Measurements from ENCODE around the gene RALGAPB. TPM values are rescaled to one million over a fixed set of nuclear protein-coding genes. Genes with fewer than 3 reads are reported as not detected.

The RALGAPB gene
- total and polyA plus RNA-seq, 2 of the 13 experiments (the other 11 are each of a cell fraction or from before 2014, with no cell fraction given): 17.6 to 30.6 TPM

GRCh38 chr20:38471987-38472512 is 593 bp upstream of the RALGAPB start (continued):
- TF ChIP-seq, protein P1, sequence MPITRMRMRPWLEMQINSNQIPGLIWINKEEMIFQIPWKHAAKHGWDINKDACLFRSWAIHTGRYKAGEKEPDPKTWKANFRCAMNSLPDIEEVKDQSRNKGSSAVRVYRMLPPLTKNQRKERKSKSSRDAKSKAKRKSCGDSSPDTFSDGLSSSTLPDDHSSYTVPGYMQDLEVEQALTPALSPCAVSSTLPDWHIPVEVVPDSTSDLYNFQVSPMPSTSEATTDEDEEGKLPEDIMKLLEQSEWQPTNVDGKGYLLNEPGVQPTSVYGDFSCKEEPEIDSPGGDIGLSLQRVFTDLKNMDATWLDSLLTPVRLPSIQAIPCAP (CRISPR knock-in tag; IDR thresholded peaks at IDR 0.05; ENCODE audit: low read depth): 0 out of 2 replicates have a peak, but pooled peaks have one; percentile 27

- WGBS (ENCODE audit: low lambda C conversion rate): 7% methylated on average over 10 of the region's 10 CpGs
- peak; percentile 67 for DNase-seq (ENCODE audit: low spot score)
- no TSS peak for BruUV-seq (replicated peaks)
- intact Hi-C loops (cut with micrococcal nuclease; ENCODE audit: unreplicated experiment): no loop called here
- in situ Hi-C loops (cut with HindIII; ENCODE audit: extremely low pct_ligation_motif_present, low pct_unique_long_range_greater_than_20kb): loop anchor here (5.0 kb wide), 1 partner anchor 36 kb away; the partner anchor contains the start of gene SNHG17
- H3K9me3 ChIP-seq (ENCODE audit: low read length): no peaks in the 10 kb centered on the region
- ChIA-PET CTCF (ENCODE audit: low intra/inter-chr PET ratio, low total read pairs) (interaction anchor here (0.6 to 1.9 kb wide), 3 partner anchors 27 to 38 kb away, joined by 3 to 20 read pairs (median 18); partner anchors contain the start of gene SNHG17), POLR2A (interaction anchor here (0.7 to 4.7 kb wide), 8 partner anchors 8 to 55 kb away, joined by 3 to 92 read pairs (median 4); partner anchors contain the start of gene SNHG17)
- H2AFZ ChIP-seq (ENCODE audit: low read length): no peak overlapping the region
- peak overlapping the region; percentile 82 for H3K4me2 ChIP-seq (ENCODE audit: low read depth, low read length)
- FAIRE-seq: no peak
- no peaks in the 10 kb centered on the region; a peak in 1 of 5 replicates for H3K27me3 ChIP-seq (ENCODE audit: control insufficient read depth in 1 of 2, insufficient read depth in 2 of 2, low read length in 2 of 2)
- H4K20me1 ChIP-seq (ENCODE audit: insufficient read depth, low read length): peaks cover 15% of the 10 kb centered on the region
- no peak for ATAC-seq
- H3K79me2 ChIP-seq (ENCODE audit: insufficient read depth, low read length): peaks cover 51% of the 10 kb centered on the region
- H3K4me1 ChIP-seq (ENCODE audit: insufficient read depth, low read length): peaks cover 43% of the 10 kb centered on the region
- peak overlapping the region; percentile 81 for H3K9ac ChIP-seq (ENCODE audit: insufficient read depth, low read depth, low read length)
- H3K27ac ChIP-seq (ENCODE audit: extremely low read length, insufficient read depth, low read length): peak overlapping the region; percentile 67
- H3K36me3 ChIP-seq (replicated peaks in 1 of 2; ENCODE audit: control insufficient read depth in 1 of 2, insufficient read depth in 2 of 2, low read length in 2 of 2): no peaks in the 10 kb centered on the region; a peak in 1 of 5 replicates
- peak overlapping the region; percentile 76 to 96 (median 90) for H3K4me3 ChIP-seq (replicated peaks in 1 of 3; ENCODE audit: insufficient read depth in 1 of 3, low read depth in 2 of 3, low read length in 3 of 3)
- TF ChIP-seq ZFP36L1 (CRISPR knock-in tag; IDR thresholded peaks at IDR 0.05) (0 out of 2 replicates have a peak, but pooled peaks have one; percentile 8), SIN3B (IDR thresholded peaks at IDR 0.05; ENCODE audit: low read length) (0 out of 2 replicates have a peak, but pooled peaks have one; percentile 3), KDM5A (IDR thresholded peaks at IDR 0.05; ENCODE audit: borderline replicate concordance, low read length) (0 out of 2 replicates have a peak, but pooled peaks have one; percentile 16), NFYB (CRISPR knock-in tag; IDR thresholded peaks at IDR 0.05) (no peak), ZNF12 (CRISPR knock-in tag; IDR thresholded peaks at IDR 0.05) (no peak), ZNF225 (CRISPR knock-in tag; IDR thresholded peaks at IDR 0.05) (no peak), LCORL (IDR thresholded peaks at IDR 0.05) (no peak), LCORL (CRISPR knock-in tag; IDR thresholded peaks at IDR 0.05) (peak; percentile 41; the same call in 1 of the 2 replicates), JUN (CRISPR knock-in tag; IDR thresholded peaks at IDR 0.05) (0 out of 2 replicates have a peak, but pooled peaks have one; percentile 6), ZEB1 (IDR thresholded peaks at IDR 0.05; ENCODE audit: insufficient replicate concordance, low read depth) (peak; percentile 3), DDIT3 (CRISPR knock-in tag; IDR thresholded peaks at IDR 0.05) (no peak), TEAD3 (CRISPR knock-in tag; optimal IDR thresholded peaks at IDR 0.05; ENCODE audit: borderline replicate concordance) (peak; percentile 65)
- TF ChIP-seq, protein P2, sequence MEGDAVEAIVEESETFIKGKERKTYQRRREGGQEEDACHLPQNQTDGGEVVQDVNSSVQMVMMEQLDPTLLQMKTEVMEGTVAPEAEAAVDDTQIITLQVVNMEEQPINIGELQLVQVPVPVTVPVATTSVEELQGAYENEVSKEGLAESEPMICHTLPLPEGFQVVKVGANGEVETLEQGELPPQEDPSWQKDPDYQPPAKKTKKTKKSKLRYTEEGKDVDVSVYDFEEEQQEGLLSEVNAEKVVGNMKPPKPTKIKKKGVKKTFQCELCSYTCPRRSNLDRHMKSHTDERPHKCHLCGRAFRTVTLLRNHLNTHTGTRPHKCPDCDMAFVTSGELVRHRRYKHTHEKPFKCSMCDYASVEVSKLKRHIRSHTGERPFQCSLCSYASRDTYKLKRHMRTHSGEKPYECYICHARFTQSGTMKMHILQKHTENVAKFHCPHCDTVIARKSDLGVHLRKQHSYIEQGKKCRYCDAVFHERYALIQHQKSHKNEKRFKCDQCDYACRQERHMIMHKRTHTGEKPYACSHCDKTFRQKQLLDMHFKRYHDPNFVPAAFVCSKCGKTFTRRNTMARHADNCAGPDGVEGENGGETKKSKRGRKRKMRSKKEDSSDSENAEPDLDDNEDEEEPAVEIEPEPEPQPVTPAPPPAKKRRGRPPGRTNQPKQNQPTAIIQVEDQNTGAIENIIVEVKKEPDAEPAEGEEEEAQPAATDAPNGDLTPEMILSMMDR (CRISPR knock-in tag; IDR thresholded peaks at IDR 0.05): peak; percentile 57
- TF ChIP-seq, protein P3, sequence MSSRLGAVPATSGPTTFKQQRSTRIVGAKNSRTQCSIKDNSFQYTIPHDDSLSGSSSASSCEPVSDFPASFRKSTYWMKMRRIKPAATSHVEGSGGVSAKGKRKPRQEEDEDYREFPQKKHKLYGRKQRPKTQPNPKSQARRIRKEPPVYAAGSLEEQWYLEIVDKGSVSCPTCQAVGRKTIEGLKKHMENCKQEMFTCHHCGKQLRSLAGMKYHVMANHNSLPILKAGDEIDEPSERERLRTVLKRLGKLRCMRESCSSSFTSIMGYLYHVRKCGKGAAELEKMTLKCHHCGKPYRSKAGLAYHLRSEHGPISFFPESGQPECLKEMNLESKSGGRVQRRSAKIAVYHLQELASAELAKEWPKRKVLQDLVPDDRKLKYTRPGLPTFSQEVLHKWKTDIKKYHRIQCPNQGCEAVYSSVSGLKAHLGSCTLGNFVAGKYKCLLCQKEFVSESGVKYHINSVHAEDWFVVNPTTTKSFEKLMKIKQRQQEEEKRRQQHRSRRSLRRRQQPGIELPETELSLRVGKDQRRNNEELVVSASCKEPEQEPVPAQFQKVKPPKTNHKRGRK (CRISPR knock-in tag; IDR thresholded peaks at IDR 0.05): 0 out of 2 replicates have a peak, but pooled peaks have one; percentile 37
- TF ChIP-seq, protein P4, sequence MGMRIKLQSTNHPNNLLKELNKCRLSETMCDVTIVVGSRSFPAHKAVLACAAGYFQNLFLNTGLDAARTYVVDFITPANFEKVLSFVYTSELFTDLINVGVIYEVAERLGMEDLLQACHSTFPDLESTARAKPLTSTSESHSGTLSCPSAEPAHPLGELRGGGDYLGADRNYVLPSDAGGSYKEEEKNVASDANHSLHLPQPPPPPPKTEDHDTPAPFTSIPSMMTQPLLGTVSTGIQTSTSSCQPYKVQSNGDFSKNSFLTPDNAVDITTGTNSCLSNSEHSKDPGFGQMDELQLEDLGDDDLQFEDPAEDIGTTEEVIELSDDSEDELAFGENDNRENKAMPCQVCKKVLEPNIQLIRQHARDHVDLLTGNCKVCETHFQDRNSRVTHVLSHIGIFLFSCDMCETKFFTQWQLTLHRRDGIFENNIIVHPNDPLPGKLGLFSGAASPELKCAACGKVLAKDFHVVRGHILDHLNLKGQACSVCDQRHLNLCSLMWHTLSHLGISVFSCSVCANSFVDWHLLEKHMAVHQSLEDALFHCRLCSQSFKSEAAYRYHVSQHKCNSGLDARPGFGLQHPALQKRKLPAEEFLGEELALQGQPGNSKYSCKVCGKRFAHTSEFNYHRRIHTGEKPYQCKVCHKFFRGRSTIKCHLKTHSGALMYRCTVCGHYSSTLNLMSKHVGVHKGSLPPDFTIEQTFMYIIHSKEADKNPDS (CRISPR knock-in tag; IDR thresholded peaks at IDR 0.05): peak; percentile 80; the same call in 1 of the 2 replicates
Observed at GRCh38 chr20:38473367-38473795, 738 bp downstream of the RALGAPB start.
